ENCODE measurements around the gene PUS3.

The PUS3 gene

GRCh38 chr11:125941267-125941618 lies 38.2 kb upstream of the PUS3 start:
- DNase-seq (ENCODE audit: low read depth in 2 of 2): no peak

- DNase-seq (ENCODE audit: low read depth in 2 of 2): no peak
These were observed 37.1 kb upstream of the PUS3 start for GRCh38 chr11:125940145-125940544.

- DNase-seq (ENCODE audit: low read depth in 2 of 2): no peak
These were observed 36.1 kb upstream of the PUS3 start for GRCh38 chr11:125939081-125939521.

- DNase-seq (ENCODE audit: low read depth in 2 of 2): no peak
These were observed 35.4 kb upstream of the PUS3 start for GRCh38 chr11:125938418-125938817.

GRCh38 chr11:125935618-125936199 lies 32.7 kb upstream of the PUS3 start:
- DNase-seq (ENCODE audit: low read depth in 2 of 2): no peak

GRCh38 chr11:125935056-125935455 lies 32.0 kb upstream of the PUS3 start:
- DNase-seq (ENCODE audit: low read depth in 2 of 2): no peak

GRCh38 chr11:125934473-125934872 lies 31.5 kb upstream of the PUS3 start:
- no peak for DNase-seq (ENCODE audit: low read depth in 2 of 2)

GRCh38 chr11:125933030-125933813 lies 30.2 kb upstream of the PUS3 start:
- DNase-seq (ENCODE audit: low read depth in 2 of 2): no peak

GRCh38 chr11:125932301-125932700 lies 29.3 kb upstream of the PUS3 start:
- no peak for DNase-seq (ENCODE audit: low read depth in 2 of 2)

GRCh38 chr11:125931668-125932067 lies 28.7 kb upstream of the PUS3 start:
- DNase-seq (ENCODE audit: low read depth in 2 of 2): no peak

GRCh38 chr11:125931116-125931515 lies 28.1 kb upstream of the PUS3 start:
- no peak for DNase-seq (ENCODE audit: low read depth in 2 of 2)

GRCh38 chr11:125930076-125930450 lies 27.1 kb upstream of the PUS3 start:
- no peak for DNase-seq (ENCODE audit: low read depth in 2 of 2)

- no peak for DNase-seq (ENCODE audit: low read depth in 2 of 2)
These were observed 26.6 kb upstream of the PUS3 start for GRCh38 chr11:125929445-125930075.

- no peak for DNase-seq (ENCODE audit: low read depth in 2 of 2)
These were observed 23.7 kb upstream of the PUS3 start for GRCh38 chr11:125926682-125927081.

- DNase-seq (ENCODE audit: low read depth in 2 of 2): no peak
These were observed 22.8 kb upstream of the PUS3 start for GRCh38 chr11:125925804-125926203.

- no peak for DNase-seq (ENCODE audit: low read depth in 2 of 2)
These were observed 22.3 kb upstream of the PUS3 start for GRCh38 chr11:125925247-125925740.

- no peak for DNase-seq (ENCODE audit: low read depth in 2 of 2)
These were observed 21.5 kb upstream of the PUS3 start for GRCh38 chr11:125924384-125925007.

- no peak for DNase-seq (ENCODE audit: low read depth in 2 of 2)
These were observed 20.6 kb upstream of the PUS3 start for GRCh38 chr11:125923633-125924032.

GRCh38 chr11:125923012-125923579 lies 20.1 kb upstream of the PUS3 start:
- DNase-seq (ENCODE audit: low read depth in 2 of 2): no peak

GRCh38 chr11:125922156-125922555 lies 19.1 kb upstream of the PUS3 start:
- no peak for DNase-seq (ENCODE audit: low read depth in 2 of 2)

- DNase-seq (ENCODE audit: low read depth in 2 of 2): no peak
These were observed 18.0 kb upstream of the PUS3 start for GRCh38 chr11:125921042-125921441.

- no peak for DNase-seq (ENCODE audit: low read depth in 2 of 2)
These were observed 15.3 kb upstream of the PUS3 start for GRCh38 chr11:125918140-125918840.

All from stimulated activated CD8-positive, alpha-beta memory T cell treated with anti-CD3 and anti-CD28 coated beads, Interleukin-15, amount 100 ng/mL, for 4 hours (primary cell).